Breast epithelium (tissue), 4 donors: Measurements from ENCODE around the gene ATP6V1F. TPM values are rescaled to one million over a fixed set of nuclear protein-coding genes. Genes with fewer than 3 reads are reported as not detected.

Experiments used
- DNase-seq, 2 donors: peaks; one replicate each; pipeline ENCODE4 v3.0.0-alpha.2; 2019; ENCODE audit warnings: low spot score in 2 of 2
- H3K27ac ChIP-seq, 2 donors: fragments of 200-600 bp; sonication (generic) in 1 of 2; one replicate each; pipeline ENCODE4 v1.5.1; 2016 to 2019; ENCODE audit warnings: mild to moderate bottlenecking in 1 of 2
- H3K27me3 ChIP-seq, 2 donors: fragments of 200-600 bp; sonication (generic) in 1 of 2; one replicate each; pipeline versions ENCODE4 v1.5.1 to v1.6.0; 2017 to 2019; ENCODE audit warnings: control low read depth in 1 of 2, mild to moderate bottlenecking in 1 of 2
- H3K36me3 ChIP-seq: fragments of 200-600 bp; one replicate; pipeline ENCODE4 v1.5.1; 2019
- H3K4me1 ChIP-seq, 2 donors: fragments of 200-600 bp; sonication (generic); one replicate each; pipeline ENCODE4 v1.5.1; 2016 to 2019; ENCODE audit warnings: control low read depth in 1 of 2
- H3K4me3 ChIP-seq, 3 donors: fragments of 200-600 bp; sonication (generic); 1 replicate in 2 of 3; 2 replicates in 1 of 3; pipeline ENCODE4 v1.5.1; 2016 to 2019; ENCODE audit warnings: mild to moderate bottlenecking in 3 of 3, moderate library complexity in 2 of 3
- H3K9me3 ChIP-seq, 2 donors: fragments of 200-600 bp; sonication (generic) in 1 of 2; one replicate each; pipeline ENCODE4 v1.5.1; 2016 to 2019; ENCODE audit warnings: control low read depth in 1 of 2
- POLR2A ChIP-seq: fragments of 450-650 bp; IDR thresholded peaks from one replicate; pipeline ENCODE4 v1.6.1; 2016; ENCODE audit warnings: antibody characterized with exemption, mild to moderate bottlenecking, moderate library complexity
- POLR2AphosphoS5 ChIP-seq, 3 donors: sonication (generic); formaldehyde crosslinking; IDR thresholded peaks; one replicate each; pipeline ENCODE4 v1.6.1; 2017; ENCODE audit warnings: antibody characterized with exemption in 3 of 3
- intact Hi-C: fragments of 100-400 bp; cut with DNase I; formaldehyde crosslinking; loops from one replicate; pipeline ENCODE4 v1.15.1; 2023; ENCODE audit warnings: low total_unique reads
- total RNA-seq, 3 donors: library from RNA; depleted of rRNA; stranded (reverse); fragments of >200 nt; gene quantifications; one replicate each; pipeline ENCODE4 v1.1.0, GENCODE V29; 2016
- TF ChIP-seq, protein P1 (sequence below), 3 donors: fragments of 450-650 bp; IDR thresholded peaks; one replicate each; pipeline ENCODE4 v1.5.1; 2016 to 2017; ENCODE audit warnings: antibody characterized with exemption in 3 of 3, mild to moderate bottlenecking in 3 of 3, moderate library complexity in 3 of 3

ATP6V1F gene
- total RNA-seq, 3 donors from 2014 or later, result 117 to 174 (median 127) TPM

DNA sequence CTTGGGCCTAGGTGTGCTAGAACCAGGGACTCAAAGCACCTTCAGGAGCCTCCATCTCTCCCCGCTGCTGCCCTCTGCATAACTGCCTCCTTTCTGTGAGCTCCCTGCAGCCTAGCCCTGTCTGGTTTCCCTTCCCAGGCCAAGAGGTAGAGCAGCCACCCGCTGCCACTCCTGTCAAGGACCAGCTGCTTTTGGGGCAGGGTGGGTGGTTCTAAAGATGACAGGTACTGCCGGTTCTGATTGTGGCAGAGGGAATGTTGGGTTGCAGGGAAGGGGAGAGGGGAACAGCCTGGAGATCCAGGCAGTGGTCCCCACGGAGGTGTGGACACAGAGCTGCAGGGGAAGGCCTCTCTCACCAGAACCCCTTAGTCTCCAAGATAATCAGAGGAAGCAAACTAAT, 36.1 kb upstream of the ATP6V1F start:
- Histone ChIP-seq H3K4me1 (no peaks in the 10 kb centered on the region), H3K27ac (no peak overlapping the region), H3K27me3 (peaks cover 0 to 9% of the 10 kb centered on the region in 2 donors), H3K9me3 (no peaks in the 10 kb centered on the region), H3K4me3 (no peak overlapping the region), H3K36me3 (no peaks in the 10 kb centered on the region)
- TF ChIP-seq, protein P1, sequence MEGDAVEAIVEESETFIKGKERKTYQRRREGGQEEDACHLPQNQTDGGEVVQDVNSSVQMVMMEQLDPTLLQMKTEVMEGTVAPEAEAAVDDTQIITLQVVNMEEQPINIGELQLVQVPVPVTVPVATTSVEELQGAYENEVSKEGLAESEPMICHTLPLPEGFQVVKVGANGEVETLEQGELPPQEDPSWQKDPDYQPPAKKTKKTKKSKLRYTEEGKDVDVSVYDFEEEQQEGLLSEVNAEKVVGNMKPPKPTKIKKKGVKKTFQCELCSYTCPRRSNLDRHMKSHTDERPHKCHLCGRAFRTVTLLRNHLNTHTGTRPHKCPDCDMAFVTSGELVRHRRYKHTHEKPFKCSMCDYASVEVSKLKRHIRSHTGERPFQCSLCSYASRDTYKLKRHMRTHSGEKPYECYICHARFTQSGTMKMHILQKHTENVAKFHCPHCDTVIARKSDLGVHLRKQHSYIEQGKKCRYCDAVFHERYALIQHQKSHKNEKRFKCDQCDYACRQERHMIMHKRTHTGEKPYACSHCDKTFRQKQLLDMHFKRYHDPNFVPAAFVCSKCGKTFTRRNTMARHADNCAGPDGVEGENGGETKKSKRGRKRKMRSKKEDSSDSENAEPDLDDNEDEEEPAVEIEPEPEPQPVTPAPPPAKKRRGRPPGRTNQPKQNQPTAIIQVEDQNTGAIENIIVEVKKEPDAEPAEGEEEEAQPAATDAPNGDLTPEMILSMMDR (IDR thresholded peaks at IDR 0.05), result no peak
- TF ChIP-seq POLR2AphosphoS5 (IDR thresholded peaks at IDR 0.05), result no peak
- no peak for DNase-seq
- intact Hi-C loops, result no loop called here

DNA sequence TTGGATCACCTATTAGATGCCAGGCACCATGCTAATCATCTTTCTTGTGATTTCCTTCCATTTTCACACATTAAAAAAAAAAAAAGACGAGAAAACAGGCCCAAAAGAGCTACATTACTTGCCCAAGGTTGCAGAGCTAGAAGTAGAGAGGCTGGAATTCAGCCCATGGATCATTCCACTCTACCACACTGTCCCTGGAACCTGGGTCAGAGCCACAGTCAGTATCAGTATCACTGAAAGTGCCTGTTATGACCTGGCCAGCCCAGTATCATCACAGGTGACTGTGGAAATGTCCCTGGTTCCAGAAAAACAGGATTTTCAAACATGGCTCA, 35.8 kb upstream of the ATP6V1F start:
- no peaks in the 10 kb centered on the region for H3K9me3 ChIP-seq
- no peak for DNase-seq
- no peak for TF ChIP-seq POLR2A
- TF ChIP-seq, protein P1 (IDR thresholded peaks at IDR 0.05), result no peak
- no peak for TF ChIP-seq POLR2AphosphoS5 (IDR thresholded peaks at IDR 0.05)
- no peak overlapping the region for H3K27ac ChIP-seq
- H3K27me3 ChIP-seq, result peaks cover 0 to 9% of the 10 kb centered on the region in 2 donors
- H3K36me3 ChIP-seq, result no peaks in the 10 kb centered on the region
- H3K4me1 ChIP-seq, result no peaks in the 10 kb centered on the region
- intact Hi-C loops, result no loop called here
- H3K4me3 ChIP-seq, result no peak overlapping the region

DNA sequence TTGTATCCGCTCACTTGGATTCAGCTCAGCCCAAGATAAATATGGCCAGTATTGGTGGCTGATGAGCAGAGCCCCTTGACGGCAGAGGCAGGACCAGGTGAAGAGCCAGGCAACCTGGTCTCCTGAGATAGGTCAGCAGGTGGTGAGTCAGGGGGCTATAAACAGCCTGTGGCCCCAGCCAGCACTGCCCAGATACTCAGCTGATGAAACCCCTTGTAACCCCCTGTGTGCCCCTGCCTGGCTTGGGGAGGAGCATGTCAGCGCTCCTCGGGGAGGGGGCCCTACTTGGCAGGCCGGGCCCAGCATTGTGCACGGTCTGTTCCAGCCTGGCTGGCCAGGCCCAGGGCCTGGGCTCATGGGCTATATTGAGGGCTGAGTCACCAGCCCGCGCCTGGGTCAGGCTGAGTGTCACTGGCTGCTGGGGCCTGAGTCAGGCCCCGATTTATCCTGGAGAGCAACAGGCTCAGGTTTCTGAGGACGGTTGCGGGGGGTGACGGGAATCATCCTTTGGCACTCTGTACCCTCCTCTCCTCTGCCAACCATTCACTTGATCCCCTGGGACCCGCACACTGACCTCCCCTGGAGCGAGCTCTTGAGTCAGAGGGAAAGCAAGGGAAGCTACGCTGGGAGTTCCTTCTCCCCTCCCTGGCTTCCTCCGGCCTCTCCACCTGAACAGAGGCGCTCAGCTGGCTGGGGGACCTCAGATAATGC, 35.3 kb upstream of the ATP6V1F start:
- Histone ChIP-seq H3K4me1 (no peaks in the 10 kb centered on the region), H3K27ac (no peak overlapping the region), H3K9me3 (no peaks in the 10 kb centered on the region), H3K27me3 (peaks cover 0 to 9% of the 10 kb centered on the region in 2 donors), H3K36me3 (no peaks in the 10 kb centered on the region), H3K4me3 (no peak overlapping the region)
- DNase-seq, result no peak
- TF ChIP-seq, protein P1 (IDR thresholded peaks at IDR 0.05), result no peak
- TF ChIP-seq POLR2A (no peak), POLR2AphosphoS5 (IDR thresholded peaks at IDR 0.05) (no peak)
- intact Hi-C loops, result no loop called here

DNA sequence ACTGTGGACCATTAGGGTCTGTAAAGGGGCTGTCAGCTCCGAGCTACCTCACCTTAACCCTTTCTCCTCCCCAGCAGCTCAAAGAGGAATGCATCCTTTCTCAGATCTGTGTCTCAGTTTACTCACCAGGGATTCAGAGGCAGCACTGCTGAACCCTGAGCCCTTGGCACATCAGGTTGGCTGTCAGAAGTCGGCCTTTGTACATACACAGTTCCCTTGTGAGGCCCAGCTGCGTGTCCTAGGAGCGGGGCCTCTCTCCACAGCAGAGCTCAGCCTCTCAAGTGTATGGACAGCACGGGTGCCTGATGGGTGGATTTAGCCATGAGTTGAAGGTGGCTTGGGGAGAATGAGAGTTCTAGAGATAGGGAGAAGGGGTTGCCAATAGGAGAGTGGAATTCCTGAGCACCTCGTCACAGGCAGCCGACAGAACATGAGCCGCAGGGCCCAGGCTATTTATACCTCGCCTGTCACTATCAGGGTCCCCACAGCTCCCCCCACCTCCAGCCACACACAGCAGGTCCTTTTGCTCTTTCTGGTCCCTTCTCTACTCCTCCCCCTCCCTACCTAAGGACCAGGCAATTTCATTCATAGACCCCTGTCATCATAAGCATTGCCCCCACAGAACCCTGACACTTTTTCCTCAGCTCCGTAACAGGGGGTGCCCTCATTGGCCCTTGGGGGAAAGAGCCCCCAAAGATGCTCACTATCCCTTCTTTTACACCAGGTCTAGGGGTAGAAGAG, 34.5 kb upstream of the ATP6V1F start:
- DNase-seq, result no peak
- no peaks in the 10 kb centered on the region for H3K4me1 ChIP-seq
- TF ChIP-seq, protein P1 (IDR thresholded peaks at IDR 0.05), result no peak
- TF ChIP-seq POLR2AphosphoS5 (IDR thresholded peaks at IDR 0.05) (no peak), POLR2A (no peak)
- H3K27me3 ChIP-seq, result peaks cover 0 to 9% of the 10 kb centered on the region in 2 donors
- no peak overlapping the region for H3K4me3 ChIP-seq
- intact Hi-C loops, result no loop called here
- no peaks in the 10 kb centered on the region for H3K36me3 ChIP-seq
- H3K9me3 ChIP-seq, result no peaks in the 10 kb centered on the region
- no peak overlapping the region for H3K27ac ChIP-seq
